Measurements from ENCODE around the gene GRIK1. TPM values are rescaled to one million over a fixed set of nuclear protein-coding genes. Genes with fewer than 3 reads are reported as not detected.

The GRIK1 gene
- total RNA-seq, 2 donors from 2014 or later = not detected

GRCh38 chr21:29808153-29808552 lies 131.6 kb downstream of the GRIK1 start:
- no peak overlapping the region for H3K4me3 Mint-ChIP-seq
- DNase-seq (ENCODE audit: low spot score) (no peak), ATAC-seq (no peak)
- no peak overlapping the region for H3K27ac Mint-ChIP-seq
- no peaks in the 10 kb centered on the region for H3K27me3 Mint-ChIP-seq
- H3K4me1 Mint-ChIP-seq (ENCODE audit: low read depth in 2 of 2) = no peaks in the 10 kb centered on the region
- H3K9me3 Mint-ChIP-seq = no peaks in the 10 kb centered on the region
- no peaks in the 10 kb centered on the region for H3K36me3 Mint-ChIP-seq

- Mint-ChIP-seq H3K27me3 (no peaks in the 10 kb centered on the region), H3K9me3 (peaks cover 4% of the 10 kb centered on the region), H3K27ac (no peak overlapping the region), H3K4me1 (ENCODE audit: low read depth in 2 of 2) (no peaks in the 10 kb centered on the region), H3K36me3 (peaks cover 5% of the 10 kb centered on the region), H3K4me3 (no peak overlapping the region)
- DNase-seq (ENCODE audit: low spot score) (no peak), ATAC-seq (no peak)
Observed at GRCh38 chr21:29805105-29805504, 134.7 kb downstream of the GRIK1 start.

- ATAC-seq (no peak), DNase-seq (ENCODE audit: low spot score) (no peak)
- no peaks in the 10 kb centered on the region for H3K27me3 Mint-ChIP-seq
- peaks cover 5% of the 10 kb centered on the region for H3K36me3 Mint-ChIP-seq
- no peaks in the 10 kb centered on the region for H3K4me1 Mint-ChIP-seq (ENCODE audit: low read depth in 2 of 2)
- no peak overlapping the region for H3K4me3 Mint-ChIP-seq
- peaks cover 4% of the 10 kb centered on the region for H3K9me3 Mint-ChIP-seq
- H3K27ac Mint-ChIP-seq = no peak overlapping the region
Observed at GRCh38 chr21:29803191-29803590, 136.6 kb downstream of the GRIK1 start.

GRCh38 chr21:29801122-29801521 lies 138.7 kb downstream of the GRIK1 start:
- no peaks in the 10 kb centered on the region for H3K27me3 Mint-ChIP-seq
- ATAC-seq (no peak), DNase-seq (ENCODE audit: low spot score) (no peak)
- H3K36me3 Mint-ChIP-seq = peaks cover 5% of the 10 kb centered on the region
- H3K4me3 Mint-ChIP-seq = no peak overlapping the region
- H3K9me3 Mint-ChIP-seq = peaks cover 6% of the 10 kb centered on the region
- no peaks in the 10 kb centered on the region for H3K4me1 Mint-ChIP-seq (ENCODE audit: low read depth in 2 of 2)
- no peak overlapping the region for H3K27ac Mint-ChIP-seq

- DNase-seq (ENCODE audit: low spot score) (no peak), ATAC-seq (no peak)
- H3K9me3 Mint-ChIP-seq = peaks cover 6% of the 10 kb centered on the region
- H3K27ac Mint-ChIP-seq = no peak overlapping the region
- H3K36me3 Mint-ChIP-seq = peaks cover 5% of the 10 kb centered on the region
- H3K4me1 Mint-ChIP-seq (ENCODE audit: low read depth in 2 of 2) = no peaks in the 10 kb centered on the region
- H3K27me3 Mint-ChIP-seq = no peaks in the 10 kb centered on the region
- H3K4me3 Mint-ChIP-seq = no peak overlapping the region
Observed at GRCh38 chr21:29800056-29800455, 139.7 kb downstream of the GRIK1 start.

- H3K36me3 Mint-ChIP-seq = peaks cover 5% of the 10 kb centered on the region
- ATAC-seq (no peak), DNase-seq (ENCODE audit: low spot score) (no peak)
- H3K27me3 Mint-ChIP-seq = no peaks in the 10 kb centered on the region
- peaks cover 6% of the 10 kb centered on the region for H3K9me3 Mint-ChIP-seq
- no peak overlapping the region for H3K27ac Mint-ChIP-seq
- H3K4me1 Mint-ChIP-seq (ENCODE audit: low read depth in 2 of 2) = no peaks in the 10 kb centered on the region
- H3K4me3 Mint-ChIP-seq = no peak overlapping the region
Observed at GRCh38 chr21:29798840-29799239, 141.0 kb downstream of the GRIK1 start.

- Mint-ChIP-seq H3K9me3 (peaks cover 3% of the 10 kb centered on the region), H3K36me3 (no peaks in the 10 kb centered on the region), H3K4me3 (no peak overlapping the region), H3K27ac (no peak overlapping the region), H3K4me1 (ENCODE audit: low read depth in 2 of 2) (no peaks in the 10 kb centered on the region), H3K27me3 (no peaks in the 10 kb centered on the region)
- no peak for DNase-seq (ENCODE audit: low spot score)
- ATAC-seq = no peak
Observed at GRCh38 chr21:29797155-29797554, 142.6 kb downstream of the GRIK1 start.

- DNase-seq (ENCODE audit: low spot score) (no peak), ATAC-seq (no peak)
- Mint-ChIP-seq H3K36me3 (no peaks in the 10 kb centered on the region), H3K27me3 (no peaks in the 10 kb centered on the region), H3K9me3 (peaks cover 3% of the 10 kb centered on the region), H3K4me3 (no peak overlapping the region), H3K4me1 (ENCODE audit: low read depth in 2 of 2) (no peaks in the 10 kb centered on the region), H3K27ac (no peak overlapping the region)
Observed at GRCh38 chr21:29793712-29794111, 146.1 kb downstream of the GRIK1 start.

- no peaks in the 10 kb centered on the region for H3K4me1 Mint-ChIP-seq (ENCODE audit: low read depth in 2 of 2)
- H3K36me3 Mint-ChIP-seq = no peaks in the 10 kb centered on the region
- ATAC-seq (no peak), DNase-seq (ENCODE audit: low spot score) (no peak)
- H3K27me3 Mint-ChIP-seq = no peaks in the 10 kb centered on the region
- no peak overlapping the region for H3K4me3 Mint-ChIP-seq
- peaks cover 5% of the 10 kb centered on the region for H3K9me3 Mint-ChIP-seq
- H3K27ac Mint-ChIP-seq = no peak overlapping the region
Observed at GRCh38 chr21:29789393-29789792, 150.4 kb downstream of the GRIK1 start.

- ATAC-seq = no peak
- DNase-seq (ENCODE audit: low spot score) = no peak
- no peaks in the 10 kb centered on the region for H3K27me3 Mint-ChIP-seq
- H3K9me3 Mint-ChIP-seq = peaks cover 5% of the 10 kb centered on the region
- no peak overlapping the region for H3K27ac Mint-ChIP-seq
- H3K4me3 Mint-ChIP-seq = no peak overlapping the region
- H3K36me3 Mint-ChIP-seq = no peaks in the 10 kb centered on the region
- H3K4me1 Mint-ChIP-seq (ENCODE audit: low read depth in 2 of 2) = no peaks in the 10 kb centered on the region
Observed at GRCh38 chr21:29788752-29789151, 151.0 kb downstream of the GRIK1 start.

- ATAC-seq (no peak), DNase-seq (ENCODE audit: low spot score) (no peak)
- Mint-ChIP-seq H3K9me3 (peaks cover 5% of the 10 kb centered on the region), H3K4me1 (ENCODE audit: low read depth in 2 of 2) (no peaks in the 10 kb centered on the region), H3K27me3 (no peaks in the 10 kb centered on the region), H3K4me3 (no peak overlapping the region), H3K27ac (no peak overlapping the region), H3K36me3 (no peaks in the 10 kb centered on the region)
Observed at GRCh38 chr21:29787361-29787909, 152.4 kb downstream of the GRIK1 start.

- ATAC-seq (no peak), DNase-seq (ENCODE audit: low spot score) (no peak)
- no peaks in the 10 kb centered on the region for H3K4me1 Mint-ChIP-seq (ENCODE audit: low read depth in 2 of 2)
- no peak overlapping the region for H3K4me3 Mint-ChIP-seq
- no peaks in the 10 kb centered on the region for H3K36me3 Mint-ChIP-seq
- H3K27ac Mint-ChIP-seq = no peak overlapping the region
- H3K27me3 Mint-ChIP-seq = no peaks in the 10 kb centered on the region
- peaks cover 5% of the 10 kb centered on the region for H3K9me3 Mint-ChIP-seq
Observed at GRCh38 chr21:29786496-29787360, 153.1 kb downstream of the GRIK1 start.

GRCh38 chr21:29777160-29777559 lies 162.6 kb downstream of the GRIK1 start:
- ATAC-seq (no peak), DNase-seq (ENCODE audit: low spot score) (no peak)
- Mint-ChIP-seq H3K4me1 (ENCODE audit: low read depth in 2 of 2) (no peaks in the 10 kb centered on the region), H3K4me3 (no peak overlapping the region), H3K36me3 (no peaks in the 10 kb centered on the region), H3K9me3 (peaks cover 5% of the 10 kb centered on the region), H3K27ac (no peak overlapping the region), H3K27me3 (no peaks in the 10 kb centered on the region)

- no peak for ATAC-seq
- H3K27me3 Mint-ChIP-seq = no peaks in the 10 kb centered on the region
- no peak overlapping the region for H3K27ac Mint-ChIP-seq
- H3K36me3 Mint-ChIP-seq = no peaks in the 10 kb centered on the region
- H3K4me3 Mint-ChIP-seq = no peak overlapping the region
- no peaks in the 10 kb centered on the region for H3K4me1 Mint-ChIP-seq (ENCODE audit: low read depth in 2 of 2)
- DNase-seq (ENCODE audit: low spot score) = no peak
- peaks cover 5% of the 10 kb centered on the region for H3K9me3 Mint-ChIP-seq
Observed at GRCh38 chr21:29775462-29775861, 164.3 kb downstream of the GRIK1 start.
